GM21526 (cell line): ENCODE data around the gene KLHL41.
"Not testable (repeated sequence)": the region's sequence is repeated elsewhere in the genome, so short reads cannot be mapped to it uniquely, and the experiment has no call there.

Experiments used
- ATAC-seq: cut with Tn5 transposase; IDR thresholded peaks from one replicate; pipeline ENCODE4 v1.9.1; 2021; ENCODE audit warnings: moderate library complexity; ENCODE audit not compliant: unreplicated experiment, low FRiP score

KLHL41 gene

DNA sequence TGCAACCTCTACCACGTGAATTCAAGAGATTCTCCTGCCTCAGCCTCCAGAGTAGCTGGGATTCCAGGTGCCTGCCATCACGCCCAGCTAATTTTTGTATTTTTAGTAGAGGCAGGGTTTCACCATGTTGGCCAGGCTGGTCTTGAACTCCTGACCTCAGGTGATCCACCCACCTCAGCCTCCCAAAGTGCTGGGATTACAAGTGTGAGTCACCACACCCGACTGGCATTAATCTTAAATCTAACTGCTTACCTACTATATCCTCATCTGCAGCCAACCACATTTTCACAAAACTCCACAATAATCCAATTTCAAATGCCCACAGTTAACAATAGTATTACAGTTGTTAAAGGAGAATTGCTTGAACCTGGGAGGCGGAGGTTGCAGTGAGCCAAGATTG, 61.2 kb downstream of the KLHL41 start:
- not testable (repeated sequence) for ATAC-seq

GRCh38 chr2:169571571-169571970, 62.1 kb downstream of the KLHL41 start:
- ATAC-seq: no peak

DNA sequence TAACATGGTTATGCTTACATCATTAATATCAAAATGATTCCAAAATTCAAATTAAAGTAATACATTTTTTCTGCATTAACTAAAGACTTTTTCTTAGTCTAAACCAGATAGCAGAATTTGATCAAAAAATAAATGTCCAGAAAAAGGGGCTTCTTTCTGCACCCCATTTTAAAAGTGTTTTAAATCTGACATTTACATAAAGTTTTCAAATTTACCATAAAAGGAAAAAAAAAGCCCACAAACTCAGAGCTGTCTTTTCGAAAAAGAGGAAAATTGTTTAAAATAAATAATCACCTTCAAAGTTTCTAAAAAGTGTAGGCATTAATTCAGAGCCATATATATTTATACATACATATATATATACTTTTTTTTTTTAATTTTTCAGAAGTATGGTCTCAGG, 62.7 kb downstream of the KLHL41 start:
- ATAC-seq: no peak

DNA sequence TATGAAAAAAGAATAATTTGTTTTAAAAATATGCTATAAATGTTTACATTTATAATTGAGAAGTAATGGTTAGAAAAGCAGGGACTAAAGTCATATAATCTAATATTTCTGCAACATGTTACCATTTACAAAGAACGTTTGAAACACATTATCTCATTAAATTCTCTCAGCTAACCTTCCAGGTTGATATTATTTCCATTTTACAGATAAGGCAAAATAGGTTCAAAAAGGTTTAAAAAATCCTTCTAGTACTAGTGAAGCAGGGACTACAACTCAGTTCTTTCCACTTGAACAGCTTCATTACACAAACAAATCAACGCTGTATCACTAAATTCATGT, 63.3 kb downstream of the KLHL41 start:
- ATAC-seq: no peak

DNA sequence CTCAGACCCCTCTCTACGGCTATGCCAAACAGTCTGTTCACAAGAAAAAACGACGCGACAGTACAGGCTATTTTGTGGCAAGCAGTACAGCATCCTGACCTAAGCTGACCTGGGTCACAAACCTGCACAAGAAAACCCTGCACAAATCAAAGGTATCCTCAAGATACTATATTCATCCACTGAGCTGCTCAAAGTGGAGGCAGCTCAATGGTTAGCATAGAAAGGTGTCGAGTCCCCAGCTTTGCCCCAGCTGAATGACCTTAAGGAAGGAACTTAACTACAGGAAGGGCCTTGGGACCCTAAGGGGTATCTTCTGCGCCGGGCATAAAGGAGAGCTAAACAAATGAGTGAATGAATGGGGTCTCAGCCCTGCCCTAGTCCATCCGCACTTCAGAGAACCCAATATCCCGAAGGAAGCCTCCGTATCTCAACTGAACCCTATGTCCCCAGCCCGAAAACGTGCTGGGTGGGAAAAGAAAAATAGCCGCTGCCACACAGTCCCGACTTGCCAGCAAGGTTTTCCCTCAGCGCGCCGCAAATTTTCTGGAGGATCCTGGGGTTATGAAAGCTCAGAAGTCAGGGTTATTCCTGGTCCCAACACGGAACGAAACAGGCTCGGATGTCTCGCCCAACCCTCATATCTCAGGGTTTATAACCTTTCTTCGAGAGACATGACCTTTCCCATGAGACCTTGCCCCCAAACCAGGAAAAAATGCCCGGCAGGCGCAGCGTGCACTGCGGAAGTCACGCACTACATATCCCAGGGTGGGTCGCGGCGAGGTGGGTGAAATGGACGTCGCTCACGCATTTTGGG, 63.9 kb downstream of the KLHL41 start, which contains the start of gene FASTKD1:
Gene FASTKD1 (minus strand): TSS at position 706 of the 814 bp plus-strand sequence. CDS start 1,836 bp downstream, outside the sequence.
- peak; percentile 98 for ATAC-seq

- peak; percentile 15 for ATAC-seq
Observed at GRCh38 chr2:169573974-169574299, 64.4 kb downstream of the KLHL41 start.

DNA sequence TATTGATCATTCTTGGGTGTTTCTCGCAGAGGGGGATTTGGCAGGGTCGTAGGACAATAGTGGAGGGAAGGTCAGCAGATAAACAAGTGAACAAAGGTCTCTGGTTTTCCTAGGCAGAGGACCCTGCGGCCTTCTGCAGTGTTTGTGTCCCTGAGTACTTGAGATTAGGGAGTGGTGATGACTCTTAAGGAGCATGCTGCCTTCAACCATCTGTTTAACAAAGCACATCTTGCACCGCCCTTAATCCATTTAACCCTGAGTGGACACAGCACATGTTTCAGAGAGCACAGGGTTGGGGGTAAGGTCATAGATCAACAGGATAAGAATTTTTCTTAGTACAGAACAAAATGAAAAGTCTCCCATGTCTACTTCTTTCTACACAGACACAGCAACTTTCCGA, 65.0 kb downstream of the KLHL41 start:
- not testable (repeated sequence) for ATAC-seq

DNA sequence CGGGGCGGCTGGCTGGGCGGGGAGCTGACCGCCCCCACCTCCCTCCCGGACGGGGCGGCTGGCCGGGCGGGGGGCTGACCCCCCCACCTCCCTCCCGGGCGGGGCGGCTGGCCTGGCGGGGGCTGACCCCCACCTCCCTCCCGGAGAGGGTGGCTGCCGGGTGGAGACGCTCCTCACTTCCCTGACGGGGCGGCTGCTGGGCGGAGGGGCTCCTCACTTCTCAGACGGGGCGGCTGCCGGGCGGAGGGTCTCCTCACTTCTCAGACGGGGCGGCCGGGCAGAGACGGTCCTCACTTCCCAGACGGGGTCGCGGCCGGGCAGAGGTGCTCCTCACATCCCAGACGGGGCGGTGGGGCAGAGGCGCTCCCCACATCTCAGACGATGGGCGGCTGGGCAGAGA, 65.8 kb downstream of the KLHL41 start:
- not testable (repeated sequence) for ATAC-seq
